Epithelial cell of proximal tubule (primary cell): Measurements from ENCODE around the gene OSTN. TPM values are rescaled to one million over a fixed set of nuclear protein-coding genes. Genes with fewer than 3 reads are reported as not detected.

Experiments used
- DNase-seq: peaks from one replicate; pipeline ENCODE4 v3.0.0-alpha.2; 2011; ENCODE audit warnings: low read depth
- H3K4me3 ChIP-seq: 2 replicates; pipeline ENCODE4 v1.5.1; 2011; ENCODE audit warnings: low read depth, mild to moderate bottlenecking, low read length
- total RNA-seq: library from RNA; depleted of rRNA; stranded (reverse); fragments of >200 nt; gene quantifications from 2 replicates; pipeline ENCODE4 v1.2.3, GENCODE V29; 2015
- TF ChIP-seq, protein P1 (sequence below): conservative IDR thresholded peaks from 2 replicates; pipeline ENCODE4 v1.5.1; 2012; ENCODE audit warnings: low read depth, mild to moderate bottlenecking, low read length

OSTN gene, protein sequence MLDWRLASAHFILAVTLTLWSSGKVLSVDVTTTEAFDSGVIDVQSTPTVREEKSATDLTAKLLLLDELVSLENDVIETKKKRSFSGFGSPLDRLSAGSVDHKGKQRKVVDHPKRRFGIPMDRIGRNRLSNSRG
- not detected in 2 replicates for total RNA-seq

DNA sequence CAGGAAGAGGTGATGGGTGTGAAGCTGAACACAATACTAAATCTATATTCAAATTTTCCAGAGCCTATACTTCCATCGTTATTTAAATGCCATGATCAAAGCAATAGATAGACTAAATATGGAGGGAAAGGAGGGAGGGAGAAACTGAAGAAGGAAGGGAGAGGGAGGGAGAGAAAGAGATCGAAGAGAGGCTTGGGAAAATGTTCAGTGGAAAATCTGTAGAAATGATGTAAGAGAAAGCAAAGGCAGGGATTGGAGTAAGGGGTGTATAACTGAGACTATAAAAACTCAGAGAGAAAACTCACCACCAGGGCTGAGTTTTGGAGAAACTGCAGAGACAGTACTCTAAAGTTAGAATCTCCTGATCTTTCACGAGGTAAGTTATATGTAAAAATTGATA, at the start of gene OSTN:
OSTN (plus strand) TSS at position 310 of the 400 bp plus-strand sequence. CDS start 13,292 bp downstream, outside the sequence.
- no peak within 1 kb of the TSS for H3K4me3 ChIP-seq
- TF ChIP-seq, protein P1, sequence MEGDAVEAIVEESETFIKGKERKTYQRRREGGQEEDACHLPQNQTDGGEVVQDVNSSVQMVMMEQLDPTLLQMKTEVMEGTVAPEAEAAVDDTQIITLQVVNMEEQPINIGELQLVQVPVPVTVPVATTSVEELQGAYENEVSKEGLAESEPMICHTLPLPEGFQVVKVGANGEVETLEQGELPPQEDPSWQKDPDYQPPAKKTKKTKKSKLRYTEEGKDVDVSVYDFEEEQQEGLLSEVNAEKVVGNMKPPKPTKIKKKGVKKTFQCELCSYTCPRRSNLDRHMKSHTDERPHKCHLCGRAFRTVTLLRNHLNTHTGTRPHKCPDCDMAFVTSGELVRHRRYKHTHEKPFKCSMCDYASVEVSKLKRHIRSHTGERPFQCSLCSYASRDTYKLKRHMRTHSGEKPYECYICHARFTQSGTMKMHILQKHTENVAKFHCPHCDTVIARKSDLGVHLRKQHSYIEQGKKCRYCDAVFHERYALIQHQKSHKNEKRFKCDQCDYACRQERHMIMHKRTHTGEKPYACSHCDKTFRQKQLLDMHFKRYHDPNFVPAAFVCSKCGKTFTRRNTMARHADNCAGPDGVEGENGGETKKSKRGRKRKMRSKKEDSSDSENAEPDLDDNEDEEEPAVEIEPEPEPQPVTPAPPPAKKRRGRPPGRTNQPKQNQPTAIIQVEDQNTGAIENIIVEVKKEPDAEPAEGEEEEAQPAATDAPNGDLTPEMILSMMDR = no peak
- DNase-seq = no peak

DNA sequence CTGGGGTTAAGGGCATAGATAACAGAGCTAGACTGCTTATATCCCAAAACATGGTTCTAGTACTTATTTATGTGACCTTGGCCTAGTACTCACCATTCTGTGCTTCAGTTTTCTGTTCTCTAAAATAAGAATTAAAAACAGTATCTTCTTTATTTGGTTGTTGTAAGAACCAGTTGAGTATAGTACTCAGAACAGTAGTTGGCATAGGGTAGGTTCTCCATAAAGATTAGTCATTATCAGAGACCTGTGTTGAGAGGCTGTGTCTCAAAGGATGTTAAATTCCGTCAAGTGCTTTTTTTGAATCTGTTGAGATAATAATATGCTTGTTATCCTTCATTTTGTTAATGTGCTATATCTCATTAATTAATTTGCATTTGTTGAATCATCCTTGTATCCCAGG, 47.4 kb upstream of the OSTN start:
- TF ChIP-seq, protein P1 = no peak
- no peak for DNase-seq
- H3K4me3 ChIP-seq = no peak overlapping the region

DNA sequence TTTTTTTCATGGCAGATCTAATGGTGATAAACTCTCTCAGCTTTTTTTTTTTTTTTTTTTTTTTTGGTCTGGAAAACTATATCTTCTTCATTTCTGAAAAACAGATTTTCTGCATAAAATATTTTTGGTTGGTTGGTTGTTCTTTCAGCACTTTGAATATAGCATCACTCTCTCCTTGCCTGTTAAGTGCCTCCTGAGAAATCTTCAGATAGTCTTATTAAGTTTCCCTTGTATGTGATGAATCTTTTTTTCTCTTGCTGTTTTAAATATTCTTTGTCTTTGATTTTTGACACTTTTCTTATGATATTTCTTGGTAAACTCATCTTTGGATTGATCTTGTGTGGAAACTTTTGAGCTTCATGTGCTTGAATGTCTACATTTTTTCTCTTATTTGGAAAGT, 44.2 kb upstream of the OSTN start:
- no peak for DNase-seq
- H3K4me3 ChIP-seq = no peak overlapping the region
- TF ChIP-seq, protein P1 = no peak

DNA sequence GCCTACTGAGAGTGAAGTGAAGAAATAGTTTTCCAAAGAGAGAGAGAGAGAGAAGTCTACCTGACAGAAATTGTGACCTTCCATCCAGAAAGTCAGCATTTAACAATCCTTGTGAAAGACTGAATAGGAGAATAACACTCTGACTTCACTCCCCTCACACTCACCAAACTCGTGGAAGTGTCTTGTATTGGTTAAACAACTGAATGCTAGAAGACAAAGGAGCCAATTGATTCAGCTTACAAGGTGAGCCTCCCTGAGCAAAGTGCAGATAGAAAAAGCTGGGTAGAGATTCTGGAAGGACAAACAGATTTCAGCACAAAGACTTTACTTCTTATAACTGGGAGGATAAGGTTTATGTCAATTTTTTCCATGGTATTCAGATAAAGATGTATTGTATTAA, 40.8 kb upstream of the OSTN start:
- TF ChIP-seq, protein P1 = no peak
- no peak for DNase-seq
- no peak overlapping the region for H3K4me3 ChIP-seq

DNA sequence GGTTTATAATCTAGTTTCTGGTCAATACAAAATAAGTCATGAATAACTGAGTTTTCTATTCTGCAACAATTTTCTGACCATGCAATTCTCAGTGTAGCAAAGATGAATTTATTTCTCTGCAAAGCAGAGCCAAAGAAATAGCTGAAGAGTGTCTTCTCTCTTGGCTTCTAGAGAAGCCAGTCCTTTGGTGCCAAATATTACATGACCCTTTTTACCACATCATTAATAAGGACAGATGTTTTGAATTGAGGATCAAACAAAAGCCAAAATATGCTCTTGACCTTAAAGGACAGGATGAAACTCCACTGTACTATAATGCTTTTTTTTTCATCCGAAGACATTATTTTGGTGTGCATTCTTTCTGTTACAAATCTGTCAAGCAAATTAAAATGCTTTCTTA, 40.2 kb upstream of the OSTN start:
- no peak for DNase-seq
- TF ChIP-seq, protein P1 = no peak
- H3K4me3 ChIP-seq = no peak overlapping the region

DNA sequence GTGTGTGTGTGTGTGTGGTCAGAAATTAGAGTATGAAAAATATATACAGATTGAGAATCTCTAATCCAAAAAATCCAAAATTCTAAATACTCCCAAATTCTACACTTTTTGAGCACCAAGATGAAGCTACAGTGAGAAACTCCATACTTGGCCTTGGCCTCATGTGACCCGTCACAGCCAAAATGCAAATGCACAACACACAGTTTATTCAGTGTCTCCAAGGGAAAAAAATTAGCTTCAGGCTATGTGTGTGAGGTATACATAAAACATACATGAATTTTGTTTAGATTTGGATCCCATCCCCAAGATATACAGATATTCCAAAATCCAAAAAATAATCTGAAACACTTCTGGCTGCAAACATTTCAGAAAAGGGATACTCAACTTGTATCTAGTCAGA, 33.2 kb upstream of the OSTN start:
- H3K4me3 ChIP-seq = no peak overlapping the region
- DNase-seq = no peak
- TF ChIP-seq, protein P1 = no peak

DNA sequence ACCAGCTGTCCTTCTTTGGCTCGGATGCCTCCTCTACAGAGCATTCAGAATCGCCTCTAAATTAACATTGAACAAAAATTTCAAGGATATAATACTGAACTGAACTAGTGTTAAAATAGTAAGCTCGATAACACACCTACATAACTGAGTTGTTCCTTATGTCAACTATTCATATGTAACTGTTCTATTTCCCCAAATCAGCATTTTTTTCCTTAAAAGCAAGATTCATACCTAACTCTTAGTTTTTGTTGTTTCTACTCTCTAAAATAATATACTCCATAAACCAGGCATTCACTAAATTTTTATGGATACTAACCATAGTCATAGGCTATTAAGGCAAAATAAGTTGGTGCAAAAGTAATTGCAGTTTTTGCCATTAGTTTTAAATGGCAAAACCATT, 32.7 kb upstream of the OSTN start:
- DNase-seq = no peak
- TF ChIP-seq, protein P1 = no peak
- H3K4me3 ChIP-seq = no peak overlapping the region
